Endothelial cell of umbilical vein (primary cell): ENCODE data around the gene MBD1.
"Not testable (repeated sequence)": the region's sequence is repeated elsewhere in the genome, so short reads cannot be mapped to it uniquely, and the experiment has no call there.

ENCODE experiments used
- FOS ChIP-seq: IDR thresholded peaks from 2 replicates; pipeline ENCODE4 v1.6.1; 2011; ENCODE audit warnings: mild to moderate bottlenecking, low read length, moderate library complexity, borderline replicate concordance; ENCODE audit not compliant: insufficient read depth
- MYC ChIP-seq: IDR thresholded peaks from one replicate; pipeline ENCODE4 v1.6.1; 2011; ENCODE audit warnings: mild to moderate bottlenecking, low read depth, low read length
- POLR2A ChIP-seq: IDR thresholded peaks from 2 replicates; pipeline ENCODE4 v1.6.1; 2012; ENCODE audit warnings: low read depth, mild to moderate bottlenecking, control low read depth, low read length
- TF ChIP-seq, protein P1 (sequence below), 2 donors: IDR thresholded peaks; 1 replicate in 1 of 2; 2 replicates in 1 of 2; pipeline ENCODE4 v1.5.1; 2011; ENCODE audit warnings: low read length in 2 of 2, mild to moderate bottlenecking in 2 of 2, moderate library complexity in 2 of 2, control low read depth in 1 of 2, inconsistent platforms in 1 of 2, low read depth in 1 of 2; ENCODE audit not compliant: insufficient read depth in 1 of 2; ENCODE audit errors: extremely low read depth in 1 of 2
- TF ChIP-seq, protein P2 (sequence below): IDR thresholded peaks from 2 replicates; pipeline ENCODE4 v1.6.1; 2011; ENCODE audit not compliant: insufficient read depth, insufficient read length

DNA sequence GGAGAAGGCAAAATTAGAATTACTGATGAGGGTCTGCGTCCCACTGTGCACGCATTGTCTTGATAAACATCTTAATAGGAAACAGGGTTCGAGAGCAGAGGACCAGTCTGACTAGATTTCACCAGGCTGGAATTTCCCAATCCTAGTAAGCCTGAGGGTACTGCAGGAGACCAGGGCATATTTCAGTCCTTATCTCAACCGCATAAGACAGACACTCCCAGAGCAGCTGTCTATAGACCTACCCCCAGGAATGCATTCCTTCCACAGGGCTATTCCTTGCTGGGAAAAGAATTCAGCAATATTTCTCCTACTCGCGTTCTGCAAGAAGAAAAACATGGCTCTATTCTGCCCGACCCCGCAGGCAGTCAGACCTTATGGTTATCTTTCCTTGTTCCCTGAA, 39.6 kb downstream of the MBD1 start:
- not testable (repeated sequence) for TF ChIP-seq POLR2A, MYC, FOS
- TF ChIP-seq, protein P1, sequence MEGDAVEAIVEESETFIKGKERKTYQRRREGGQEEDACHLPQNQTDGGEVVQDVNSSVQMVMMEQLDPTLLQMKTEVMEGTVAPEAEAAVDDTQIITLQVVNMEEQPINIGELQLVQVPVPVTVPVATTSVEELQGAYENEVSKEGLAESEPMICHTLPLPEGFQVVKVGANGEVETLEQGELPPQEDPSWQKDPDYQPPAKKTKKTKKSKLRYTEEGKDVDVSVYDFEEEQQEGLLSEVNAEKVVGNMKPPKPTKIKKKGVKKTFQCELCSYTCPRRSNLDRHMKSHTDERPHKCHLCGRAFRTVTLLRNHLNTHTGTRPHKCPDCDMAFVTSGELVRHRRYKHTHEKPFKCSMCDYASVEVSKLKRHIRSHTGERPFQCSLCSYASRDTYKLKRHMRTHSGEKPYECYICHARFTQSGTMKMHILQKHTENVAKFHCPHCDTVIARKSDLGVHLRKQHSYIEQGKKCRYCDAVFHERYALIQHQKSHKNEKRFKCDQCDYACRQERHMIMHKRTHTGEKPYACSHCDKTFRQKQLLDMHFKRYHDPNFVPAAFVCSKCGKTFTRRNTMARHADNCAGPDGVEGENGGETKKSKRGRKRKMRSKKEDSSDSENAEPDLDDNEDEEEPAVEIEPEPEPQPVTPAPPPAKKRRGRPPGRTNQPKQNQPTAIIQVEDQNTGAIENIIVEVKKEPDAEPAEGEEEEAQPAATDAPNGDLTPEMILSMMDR (IDR thresholded peaks at IDR 0.05; ENCODE audit: extremely low read depth in 1 of 2, insufficient read depth in 1 of 2, low read depth in 1 of 2, low read length in 2 of 2) = not testable (repeated sequence)
- TF ChIP-seq, protein P2, sequence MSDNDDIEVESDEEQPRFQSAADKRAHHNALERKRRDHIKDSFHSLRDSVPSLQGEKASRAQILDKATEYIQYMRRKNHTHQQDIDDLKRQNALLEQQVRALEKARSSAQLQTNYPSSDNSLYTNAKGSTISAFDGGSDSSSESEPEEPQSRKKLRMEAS = not testable (repeated sequence)
